ENCODE data around the gene NABP2. TPM values are rescaled to one million over a fixed set of nuclear protein-coding genes. Genes with fewer than 3 reads are reported as not detected.
A peak's percentile ranks its signal among the peaks of the same experiment; 100 is the strongest.

Gene NABP2
- total and polyA plus RNA-seq, 8 donors: 1.2 to 36.5 (median 13.6) TPM

DNA sequence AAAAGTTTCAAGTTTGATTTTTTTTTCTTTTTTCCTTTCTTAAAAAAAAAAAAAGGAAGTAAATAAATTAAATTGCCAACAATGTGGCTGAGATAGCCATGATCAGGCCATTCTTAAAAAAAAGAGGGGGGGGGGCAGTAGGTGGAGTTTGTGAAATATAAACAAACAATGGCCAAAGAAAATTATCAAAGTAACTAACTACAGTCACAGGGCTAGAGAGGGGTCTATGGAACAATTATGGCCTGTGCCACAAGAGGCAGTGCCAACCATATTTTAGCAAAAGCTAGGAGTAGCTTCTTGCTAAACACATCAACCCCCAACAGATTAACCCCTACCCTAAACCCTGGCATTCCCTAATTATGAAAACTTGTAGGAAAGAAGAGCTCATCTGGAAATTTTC is 18.7 kb upstream of the NABP2 start:
- no peak for DNase-seq
- intact Hi-C loops (cut with DNase I; ENCODE audit: low total_unique reads): no loop called here
- TF ChIP-seq, protein P1, sequence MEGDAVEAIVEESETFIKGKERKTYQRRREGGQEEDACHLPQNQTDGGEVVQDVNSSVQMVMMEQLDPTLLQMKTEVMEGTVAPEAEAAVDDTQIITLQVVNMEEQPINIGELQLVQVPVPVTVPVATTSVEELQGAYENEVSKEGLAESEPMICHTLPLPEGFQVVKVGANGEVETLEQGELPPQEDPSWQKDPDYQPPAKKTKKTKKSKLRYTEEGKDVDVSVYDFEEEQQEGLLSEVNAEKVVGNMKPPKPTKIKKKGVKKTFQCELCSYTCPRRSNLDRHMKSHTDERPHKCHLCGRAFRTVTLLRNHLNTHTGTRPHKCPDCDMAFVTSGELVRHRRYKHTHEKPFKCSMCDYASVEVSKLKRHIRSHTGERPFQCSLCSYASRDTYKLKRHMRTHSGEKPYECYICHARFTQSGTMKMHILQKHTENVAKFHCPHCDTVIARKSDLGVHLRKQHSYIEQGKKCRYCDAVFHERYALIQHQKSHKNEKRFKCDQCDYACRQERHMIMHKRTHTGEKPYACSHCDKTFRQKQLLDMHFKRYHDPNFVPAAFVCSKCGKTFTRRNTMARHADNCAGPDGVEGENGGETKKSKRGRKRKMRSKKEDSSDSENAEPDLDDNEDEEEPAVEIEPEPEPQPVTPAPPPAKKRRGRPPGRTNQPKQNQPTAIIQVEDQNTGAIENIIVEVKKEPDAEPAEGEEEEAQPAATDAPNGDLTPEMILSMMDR (IDR thresholded peaks at IDR 0.05): no peak
- TF ChIP-seq POLR2AphosphoS5 (IDR thresholded peaks at IDR 0.05) (no peak), POLR2A (IDR thresholded peaks at IDR 0.05) (no peak), EP300 (IDR thresholded peaks at IDR 0.05) (no peak)
- no peaks in the 10 kb centered on the region for H3K9me3 ChIP-seq
- H3K4me1 ChIP-seq: peaks cover 0 to 18% (median 4%) of the 10 kb centered on the region in 4 donors
- peak overlapping the region in 2 of 5 donors; percentile 4 to 34 for H3K27ac ChIP-seq
- no peak overlapping the region for H3K4me3 ChIP-seq
- H3K27me3 ChIP-seq: no peaks in the 10 kb centered on the region
- H3K36me3 ChIP-seq: peaks cover 47 to 65% (median 63%) of the 10 kb centered on the region in 4 donors

DNA sequence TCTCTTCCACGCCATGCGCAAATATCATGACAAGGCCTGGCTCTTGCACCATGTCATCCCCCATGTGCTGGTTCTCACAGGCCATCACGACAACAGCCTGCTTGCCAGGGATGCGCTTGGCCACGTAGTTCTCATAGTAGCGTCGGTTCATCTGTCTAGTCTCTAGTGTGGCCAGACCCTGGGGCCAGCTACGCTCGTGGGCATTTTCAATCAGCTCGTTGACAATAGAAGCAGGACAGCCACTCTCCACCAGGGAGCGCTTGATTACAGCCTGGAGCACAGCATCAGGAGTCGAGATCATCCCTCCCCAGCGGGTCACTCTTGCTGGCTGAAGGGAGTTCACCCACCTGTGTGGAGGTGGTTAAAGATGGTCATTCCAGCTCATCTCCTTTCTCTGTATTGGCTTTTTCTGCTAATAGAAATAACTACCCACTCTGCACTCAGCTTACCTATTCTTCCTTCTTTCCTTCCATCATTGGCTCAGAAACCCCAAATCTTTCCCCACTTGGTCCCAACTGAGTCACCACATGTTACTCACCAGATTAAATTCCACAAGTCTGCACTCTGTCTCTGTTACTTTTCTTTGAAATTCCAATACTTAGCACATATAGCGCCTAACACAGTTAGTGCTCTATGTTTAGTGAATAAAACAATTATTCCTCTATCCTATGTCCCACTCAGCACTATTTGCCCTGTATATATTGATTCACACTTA is 17.5 kb upstream of the NABP2 start:
- intact Hi-C loops (cut with DNase I; ENCODE audit: low total_unique reads): no loop called here
- TF ChIP-seq, protein P1 (IDR thresholded peaks at IDR 0.05): peak in 5 of 7 experiments; percentile 24 to 56 (median 52)
- no peak for TF ChIP-seq POLR2AphosphoS5 (IDR thresholded peaks at IDR 0.05)
- TF ChIP-seq POLR2A (IDR thresholded peaks at IDR 0.05): no peak
- TF ChIP-seq EP300 (IDR thresholded peaks at IDR 0.05): no peak
- H3K36me3 ChIP-seq: peaks cover 58 to 77% (median 75%) of the 10 kb centered on the region in 4 donors
- no peaks in the 10 kb centered on the region for H3K27me3 ChIP-seq
- no peaks in the 10 kb centered on the region for H3K9me3 ChIP-seq
- 54 to 74% (median 55%) methylated on average over 11 to 14 of the region's 14 CpGs for WGBS, 5 donors
- H3K4me3 ChIP-seq: no peak overlapping the region
- H3K27ac ChIP-seq: peak overlapping the region in 2 of 5 donors; percentile 4 to 34
- H3K4me1 ChIP-seq: peaks cover 0 to 18% (median 4%) of the 10 kb centered on the region in 4 donors
- peak; percentile 58 to 82 for DNase-seq

DNA sequence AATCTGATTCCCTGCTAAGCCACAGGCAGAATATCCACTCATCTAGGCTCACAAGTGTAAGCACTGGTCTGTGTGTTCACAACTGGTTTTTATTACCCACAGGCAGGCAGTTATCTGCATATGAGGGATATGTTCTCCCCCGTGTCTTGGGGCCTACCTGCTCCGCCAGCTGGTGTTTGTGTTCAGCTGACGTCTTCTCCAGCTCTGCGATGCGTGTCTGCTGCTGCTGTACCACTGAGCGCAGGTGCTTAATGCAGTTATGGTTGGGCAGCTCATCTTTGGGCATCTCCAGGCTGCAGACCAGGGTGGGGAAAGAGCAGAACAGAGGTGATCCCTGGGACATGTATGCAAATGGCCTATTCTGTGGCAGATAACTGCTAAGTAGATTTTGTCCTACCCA is 16.1 kb upstream of the NABP2 start:
- Histone ChIP-seq H3K4me3 (no peak overlapping the region), H3K9me3 (no peaks in the 10 kb centered on the region), H3K27ac (no peak overlapping the region), H3K4me1 (peaks cover 0 to 12% (median 2%) of the 10 kb centered on the region in 4 donors), H3K27me3 (no peaks in the 10 kb centered on the region), H3K36me3 (peaks cover 72 to 91% (median 89%) of the 10 kb centered on the region in 4 donors)
- intact Hi-C loops (cut with DNase I; ENCODE audit: low total_unique reads): no loop called here
- TF ChIP-seq POLR2A (IDR thresholded peaks at IDR 0.05) (no peak), EP300 (IDR thresholded peaks at IDR 0.05) (no peak), POLR2AphosphoS5 (IDR thresholded peaks at IDR 0.05) (no peak)
- TF ChIP-seq, protein P1 (IDR thresholded peaks at IDR 0.05): no peak
- peak in 1 of 2 donors; percentile 34 for DNase-seq
- WGBS, 5 donors: 77 to 91% (median 87%) methylated on average over 6 of the region's 6 CpGs

DNA sequence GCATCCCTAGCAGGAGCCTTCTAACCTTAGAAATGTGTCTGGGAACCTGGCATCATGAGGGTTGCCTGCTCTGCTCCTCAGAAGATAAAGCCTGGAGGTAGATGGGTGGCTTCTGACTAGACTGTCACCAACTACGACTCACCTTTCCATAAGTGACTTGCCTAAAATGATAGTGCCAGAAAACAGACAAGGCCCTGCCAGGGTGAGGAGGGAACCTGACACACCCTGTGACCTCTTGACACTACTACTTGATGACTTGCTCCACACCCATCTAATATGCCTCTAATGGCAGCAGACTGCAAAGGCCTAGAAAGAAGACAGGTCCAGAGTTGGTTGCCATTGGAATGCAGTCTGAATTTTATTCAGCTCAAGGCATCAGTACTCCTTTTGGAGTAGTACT is 11.8 kb upstream of the NABP2 start:
- H3K27ac ChIP-seq: no peak overlapping the region
- 72 to 91% (median 89%) methylated on average over 1 of the region's 1 CpG for WGBS, 5 donors
- no peaks in the 10 kb centered on the region for H3K27me3 ChIP-seq
- H3K36me3 ChIP-seq: peaks cover 76 to 100% (median 96%) of the 10 kb centered on the region in 4 donors
- no peak overlapping the region for H3K4me3 ChIP-seq
- no peaks in the 10 kb centered on the region for H3K9me3 ChIP-seq
- H3K4me1 ChIP-seq: peaks cover 0 to 13% (median 2%) of the 10 kb centered on the region in 4 donors
- TF ChIP-seq, protein P1 (IDR thresholded peaks at IDR 0.05): no peak
- TF ChIP-seq POLR2A (IDR thresholded peaks at IDR 0.05): no peak
- TF ChIP-seq POLR2AphosphoS5 (IDR thresholded peaks at IDR 0.05): no peak
- no peak for TF ChIP-seq EP300 (IDR thresholded peaks at IDR 0.05)
- DNase-seq: no peak
- intact Hi-C loops (cut with DNase I; ENCODE audit: low total_unique reads): no loop called here
